Spleen (tissue), 7 donors: ENCODE results near the gene ACSF3.

Experiments
- POLR2A ChIP-seq, 3 donors: fragments of 450-650 bp; IDR thresholded peaks; one replicate each; pipeline ENCODE4 v1.5.1; 2017; ENCODE audit warnings: antibody characterized with exemption in 3 of 3, mild to moderate bottlenecking in 1 of 3
- TF ChIP-seq, protein P1 (sequence below), 11 experiments: fragments of 200-600 bp in 7 of 11; fragments of 450-650 bp in 4 of 11; sonication (generic) in 4 of 11; IDR thresholded peaks in 8 of 11; conservative IDR thresholded peaks in 3 of 11; 1 replicate in 7 of 11; 2 replicates in 4 of 11; pipeline versions ENCODE4 v1.4.0 to v1.8.0; 2016 to 2021; ENCODE audit warnings: antibody characterized with exemption in 11 of 11, inconsistent platforms in 4 of 11, mild to moderate bottlenecking in 1 of 11
- donor health status: DM: no; HTN: no; CAD: no; lungs with moderate emphysema.
- donor health status: DM: no; HTN: no; CAD: no.
- donor health status: DM: no; HTN: no; CAD: no.

DNA sequence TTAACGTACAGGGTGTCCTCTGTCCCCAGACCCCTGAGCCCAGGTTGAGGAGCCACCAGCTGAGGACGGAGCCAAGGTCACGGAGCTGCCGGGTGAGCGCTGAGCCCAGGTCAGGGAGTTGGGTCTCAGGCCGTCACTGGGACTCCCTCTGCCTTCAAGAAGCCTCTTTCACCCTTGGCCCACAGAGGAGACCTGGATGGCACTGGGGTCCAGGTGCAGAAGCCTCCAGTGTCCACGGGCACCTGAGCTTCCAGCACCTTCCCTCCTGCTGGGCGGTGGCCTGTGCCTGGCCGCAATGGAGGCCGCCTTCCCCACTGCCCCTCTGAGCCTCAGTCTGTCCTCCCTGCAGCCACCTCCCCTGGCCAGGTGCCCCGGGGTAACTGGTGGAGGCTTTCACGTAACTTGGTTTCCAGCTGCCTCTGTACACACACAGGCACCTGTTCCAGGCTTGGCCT is 46.3 kb downstream of the ACSF3 start:
- TF ChIP-seq POLR2A (IDR thresholded peaks at IDR 0.05): no peak
- TF ChIP-seq, protein P1, sequence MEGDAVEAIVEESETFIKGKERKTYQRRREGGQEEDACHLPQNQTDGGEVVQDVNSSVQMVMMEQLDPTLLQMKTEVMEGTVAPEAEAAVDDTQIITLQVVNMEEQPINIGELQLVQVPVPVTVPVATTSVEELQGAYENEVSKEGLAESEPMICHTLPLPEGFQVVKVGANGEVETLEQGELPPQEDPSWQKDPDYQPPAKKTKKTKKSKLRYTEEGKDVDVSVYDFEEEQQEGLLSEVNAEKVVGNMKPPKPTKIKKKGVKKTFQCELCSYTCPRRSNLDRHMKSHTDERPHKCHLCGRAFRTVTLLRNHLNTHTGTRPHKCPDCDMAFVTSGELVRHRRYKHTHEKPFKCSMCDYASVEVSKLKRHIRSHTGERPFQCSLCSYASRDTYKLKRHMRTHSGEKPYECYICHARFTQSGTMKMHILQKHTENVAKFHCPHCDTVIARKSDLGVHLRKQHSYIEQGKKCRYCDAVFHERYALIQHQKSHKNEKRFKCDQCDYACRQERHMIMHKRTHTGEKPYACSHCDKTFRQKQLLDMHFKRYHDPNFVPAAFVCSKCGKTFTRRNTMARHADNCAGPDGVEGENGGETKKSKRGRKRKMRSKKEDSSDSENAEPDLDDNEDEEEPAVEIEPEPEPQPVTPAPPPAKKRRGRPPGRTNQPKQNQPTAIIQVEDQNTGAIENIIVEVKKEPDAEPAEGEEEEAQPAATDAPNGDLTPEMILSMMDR (IDR thresholded peaks at IDR 0.05 in 8 of 11, conservative IDR thresholded peaks at IDR 0.05 in 3 of 11): no peak
